Activated B cell treated with CpG ODN at 0.5 μM for 24 hours (primary cell): ENCODE results near the gene TREX2. TPM values are rescaled to one million over a fixed set of nuclear protein-coding genes. Genes with fewer than 3 reads are reported as not detected.

ENCODE experiments used
- ATAC-seq: fragments of 200-7000 bp; cut with Tn5 transposase; one replicate; pipeline ENCODE4 v1.10.0; 2021; ENCODE audit warnings: low read depth, mild to moderate bottlenecking, moderate library complexity
- CTCF ChIA-PET: fragments of 350-600 bp; sonication (Branson Sonifier 250); formaldehyde crosslinking; loops from one replicate; lab custom pipeline; 2021; ENCODE audit warnings: antibody characterized with exemption; lab: Charles Lee
- POLR2A ChIA-PET: fragments of 350-600 bp; sonication (Branson Sonifier 250); formaldehyde crosslinking; loops from one replicate; lab custom pipeline; 2021; ENCODE audit warnings: antibody characterized with exemption; lab: Charles Lee
- DNase-seq: peaks from one replicate; pipeline ENCODE4 v3.0.0; 2022
- H3K27ac Mint-ChIP-seq: one replicate; pipeline ENCODE4 v1.8.0; 2020; ENCODE audit warnings: mixed read lengths
- H3K27me3 Mint-ChIP-seq: one replicate; pipeline ENCODE4 v1.8.0; 2021; ENCODE audit warnings: mixed read lengths
- H3K36me3 Mint-ChIP-seq: one replicate; pipeline ENCODE4 v1.8.0; 2021; ENCODE audit warnings: low read depth, mixed read lengths
- H3K4me1 Mint-ChIP-seq: one replicate; pipeline ENCODE4 v1.8.0; 2021; ENCODE audit warnings: mixed read lengths
- H3K4me3 Mint-ChIP-seq: one replicate; pipeline ENCODE4 v1.8.0; 2020; ENCODE audit warnings: mild to moderate bottlenecking, mixed read lengths
- H3K9me3 Mint-ChIP-seq: one replicate; pipeline ENCODE4 v1.8.0; 2020; ENCODE audit warnings: mixed read lengths
- CTCF ChIP-seq: fragments of 200-600 bp; IDR thresholded peaks from one replicate; pipeline ENCODE4 v1.8.0; 2022; ENCODE audit warnings: antibody characterized with exemption, mild to moderate bottlenecking
- intact Hi-C: fragments of 100-400 bp; cut with micrococcal nuclease; formaldehyde crosslinking; loops from one replicate; pipeline ENCODE4 v1.15.1; 2024
- total RNA-seq: library from RNA; stranded (reverse); gene quantifications from 2 replicates; pipeline ENCODE4 v1.2.3, GENCODE V29; 2022

TREX2 gene
- total RNA-seq, 1 donor from 2014 or later: 3.2 TPM

GRCh38 chrX:153456161-153456560 is 10.3 kb upstream of the TREX2 start:
- POLR2A ChIA-PET: no interaction called here
- CTCF ChIA-PET: no interaction called here
- DNase-seq: no peak
- H3K4me1 Mint-ChIP-seq: no peaks in the 10 kb centered on the region
- no peak for ATAC-seq
- H3K9me3 Mint-ChIP-seq: no peaks in the 10 kb centered on the region
- peaks cover 47% of the 10 kb centered on the region for H3K36me3 Mint-ChIP-seq
- TF ChIP-seq CTCF: no peak
- H3K27me3 Mint-ChIP-seq: no peaks in the 10 kb centered on the region
- intact Hi-C loops: no loop called here
- no peak overlapping the region for H3K4me3 Mint-ChIP-seq
- H3K27ac Mint-ChIP-seq: no peak overlapping the region

GRCh38 chrX:153455571-153455970 is 9.7 kb upstream of the TREX2 start:
- no peak overlapping the region for H3K4me3 Mint-ChIP-seq
- H3K36me3 Mint-ChIP-seq: peaks cover 46% of the 10 kb centered on the region
- no peaks in the 10 kb centered on the region for H3K9me3 Mint-ChIP-seq
- DNase-seq (no peak), ATAC-seq (no peak)
- no peaks in the 10 kb centered on the region for H3K27me3 Mint-ChIP-seq
- no peak for TF ChIP-seq CTCF
- intact Hi-C loops: no loop called here
- H3K27ac Mint-ChIP-seq: no peak overlapping the region
- CTCF ChIA-PET: no interaction called here
- H3K4me1 Mint-ChIP-seq: no peaks in the 10 kb centered on the region
- POLR2A ChIA-PET: no interaction called here

- intact Hi-C loops: no loop called here
- peaks cover 47% of the 10 kb centered on the region for H3K36me3 Mint-ChIP-seq
- no peaks in the 10 kb centered on the region for H3K27me3 Mint-ChIP-seq
- CTCF ChIA-PET: no interaction called here
- TF ChIP-seq CTCF: no peak
- H3K4me1 Mint-ChIP-seq: no peaks in the 10 kb centered on the region
- H3K27ac Mint-ChIP-seq: no peak overlapping the region
- no peaks in the 10 kb centered on the region for H3K9me3 Mint-ChIP-seq
- POLR2A ChIA-PET: no interaction called here
- ATAC-seq (no peak), DNase-seq (no peak)
- no peak overlapping the region for H3K4me3 Mint-ChIP-seq
Measured at GRCh38 chrX:153454901-153455550, 9.2 kb upstream of the TREX2 start.

- intact Hi-C loops: no loop called here
- DNase-seq (no peak), ATAC-seq (no peak)
- CTCF ChIA-PET: no interaction called here
- TF ChIP-seq CTCF: no peak
- Mint-ChIP-seq H3K9me3 (no peaks in the 10 kb centered on the region), H3K36me3 (peaks cover 36% of the 10 kb centered on the region), H3K4me1 (no peaks in the 10 kb centered on the region), H3K27me3 (no peaks in the 10 kb centered on the region), H3K27ac (no peak overlapping the region), H3K4me3 (no peak overlapping the region)
- POLR2A ChIA-PET: no interaction called here
Measured at GRCh38 chrX:153450949-153451277, 5.1 kb upstream of the TREX2 start.

- Mint-ChIP-seq H3K27ac (no peak overlapping the region), H3K9me3 (no peaks in the 10 kb centered on the region), H3K36me3 (peaks cover 34% of the 10 kb centered on the region), H3K4me1 (no peaks in the 10 kb centered on the region), H3K4me3 (no peak overlapping the region), H3K27me3 (no peaks in the 10 kb centered on the region)
- ATAC-seq: no peak
- ChIA-PET CTCF (no interaction called here), POLR2A (no interaction called here)
- no peak for DNase-seq
- intact Hi-C loops: no loop called here
- TF ChIP-seq CTCF: no peak
Measured at GRCh38 chrX:153450114-153450948, 4.5 kb upstream of the TREX2 start.
